ENCODE data around the gene RNF157.

GRCh38 chr17:76195281-76196096 is 44.8 kb downstream of the RNF157 start:
- TF ChIP-seq, protein P1, sequence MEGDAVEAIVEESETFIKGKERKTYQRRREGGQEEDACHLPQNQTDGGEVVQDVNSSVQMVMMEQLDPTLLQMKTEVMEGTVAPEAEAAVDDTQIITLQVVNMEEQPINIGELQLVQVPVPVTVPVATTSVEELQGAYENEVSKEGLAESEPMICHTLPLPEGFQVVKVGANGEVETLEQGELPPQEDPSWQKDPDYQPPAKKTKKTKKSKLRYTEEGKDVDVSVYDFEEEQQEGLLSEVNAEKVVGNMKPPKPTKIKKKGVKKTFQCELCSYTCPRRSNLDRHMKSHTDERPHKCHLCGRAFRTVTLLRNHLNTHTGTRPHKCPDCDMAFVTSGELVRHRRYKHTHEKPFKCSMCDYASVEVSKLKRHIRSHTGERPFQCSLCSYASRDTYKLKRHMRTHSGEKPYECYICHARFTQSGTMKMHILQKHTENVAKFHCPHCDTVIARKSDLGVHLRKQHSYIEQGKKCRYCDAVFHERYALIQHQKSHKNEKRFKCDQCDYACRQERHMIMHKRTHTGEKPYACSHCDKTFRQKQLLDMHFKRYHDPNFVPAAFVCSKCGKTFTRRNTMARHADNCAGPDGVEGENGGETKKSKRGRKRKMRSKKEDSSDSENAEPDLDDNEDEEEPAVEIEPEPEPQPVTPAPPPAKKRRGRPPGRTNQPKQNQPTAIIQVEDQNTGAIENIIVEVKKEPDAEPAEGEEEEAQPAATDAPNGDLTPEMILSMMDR (conservative IDR thresholded peaks at IDR 0.05), result no peak
- TF ChIP-seq ZFX (IDR thresholded peaks at IDR 0.05), result no peak
